PFSK-1 (cell line): ENCODE measurements around the gene YIPF6.

Experiments used
- POLR2AphosphoS5 ChIP-seq: IDR thresholded peaks from 2 replicates; pipeline ENCODE4 v1.6.1; 2012; ENCODE audit warnings: low read depth, mild to moderate bottlenecking, control low read depth, low read length, moderate library complexity
- SIN3A ChIP-seq: IDR thresholded peaks from 2 replicates; pipeline ENCODE4 v1.6.1; 2012; ENCODE audit warnings: mild to moderate bottlenecking, low read length, moderate library complexity, borderline replicate concordance; ENCODE audit not compliant: insufficient read depth
- TAF1 ChIP-seq: IDR thresholded peaks from 2 replicates; pipeline ENCODE4 v1.6.1; 2012; ENCODE audit warnings: low read length, control low read depth, borderline replicate concordance; ENCODE audit not compliant: insufficient read depth
- TF ChIP-seq, protein P1 (sequence below), 2 experiments: IDR thresholded peaks; 2 replicates each; pipeline versions ENCODE4 v1.6.1 to v1.8.0; 2011 to 2012; ENCODE audit warnings: low read depth in 2 of 2, low read length in 2 of 2, control low read depth in 1 of 2, inconsistent platforms in 1 of 2, mild to moderate bottlenecking in 1 of 2, moderate library complexity in 1 of 2; ENCODE audit not compliant: insufficient read depth in 1 of 2

DNA sequence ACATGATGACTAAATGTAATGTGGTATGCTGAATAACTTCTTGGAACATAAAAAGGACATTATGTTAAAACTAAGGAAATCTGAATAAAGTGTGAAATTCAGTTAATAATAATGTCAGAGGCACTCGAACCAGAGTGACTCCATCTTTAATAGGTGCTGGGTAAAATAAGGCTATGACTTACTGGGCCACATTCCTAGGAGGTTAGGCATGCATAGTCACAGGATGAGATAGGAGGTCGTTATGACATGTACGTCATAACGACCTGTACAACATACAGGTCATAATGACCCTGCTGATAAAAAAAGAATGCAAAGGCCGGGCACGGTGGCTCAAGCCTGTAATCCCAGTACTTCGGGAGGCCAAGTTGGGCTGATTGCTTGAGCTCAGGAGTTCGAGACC, 36.7 kb upstream of the YIPF6 start:
- TF ChIP-seq, protein P1, sequence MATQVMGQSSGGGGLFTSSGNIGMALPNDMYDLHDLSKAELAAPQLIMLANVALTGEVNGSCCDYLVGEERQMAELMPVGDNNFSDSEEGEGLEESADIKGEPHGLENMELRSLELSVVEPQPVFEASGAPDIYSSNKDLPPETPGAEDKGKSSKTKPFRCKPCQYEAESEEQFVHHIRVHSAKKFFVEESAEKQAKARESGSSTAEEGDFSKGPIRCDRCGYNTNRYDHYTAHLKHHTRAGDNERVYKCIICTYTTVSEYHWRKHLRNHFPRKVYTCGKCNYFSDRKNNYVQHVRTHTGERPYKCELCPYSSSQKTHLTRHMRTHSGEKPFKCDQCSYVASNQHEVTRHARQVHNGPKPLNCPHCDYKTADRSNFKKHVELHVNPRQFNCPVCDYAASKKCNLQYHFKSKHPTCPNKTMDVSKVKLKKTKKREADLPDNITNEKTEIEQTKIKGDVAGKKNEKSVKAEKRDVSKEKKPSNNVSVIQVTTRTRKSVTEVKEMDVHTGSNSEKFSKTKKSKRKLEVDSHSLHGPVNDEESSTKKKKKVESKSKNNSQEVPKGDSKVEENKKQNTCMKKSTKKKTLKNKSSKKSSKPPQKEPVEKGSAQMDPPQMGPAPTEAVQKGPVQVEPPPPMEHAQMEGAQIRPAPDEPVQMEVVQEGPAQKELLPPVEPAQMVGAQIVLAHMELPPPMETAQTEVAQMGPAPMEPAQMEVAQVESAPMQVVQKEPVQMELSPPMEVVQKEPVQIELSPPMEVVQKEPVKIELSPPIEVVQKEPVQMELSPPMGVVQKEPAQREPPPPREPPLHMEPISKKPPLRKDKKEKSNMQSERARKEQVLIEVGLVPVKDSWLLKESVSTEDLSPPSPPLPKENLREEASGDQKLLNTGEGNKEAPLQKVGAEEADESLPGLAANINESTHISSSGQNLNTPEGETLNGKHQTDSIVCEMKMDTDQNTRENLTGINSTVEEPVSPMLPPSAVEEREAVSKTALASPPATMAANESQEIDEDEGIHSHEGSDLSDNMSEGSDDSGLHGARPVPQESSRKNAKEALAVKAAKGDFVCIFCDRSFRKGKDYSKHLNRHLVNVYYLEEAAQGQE (IDR thresholded peaks at IDR 0.05; ENCODE audit: insufficient read depth in 1 of 2, low read depth in 2 of 2, low read length in 2 of 2) = no peak
- no peak for TF ChIP-seq TAF1
- no peak for TF ChIP-seq POLR2AphosphoS5
- TF ChIP-seq SIN3A = no peak
